Kidney (tissue), 14 donors: Measurements from ENCODE around the gene GJB2. TPM values are rescaled to one million over a fixed set of nuclear protein-coding genes. Genes with fewer than 3 reads are reported as not detected.
A peak's percentile ranks its signal among the peaks of the same experiment; 100 is the strongest.

Experiments used
- DNase-seq, 5 donors: peaks; one replicate each; pipeline ENCODE4 v3.0.0-alpha.2; 2013 to 2020
- FAIRE-seq: peaks from 2 replicates; lab custom pipeline; 2012; peaks lifted over from hg19 to GRCh38; lab: Jason Lieb, UNC
- H3K27ac ChIP-seq, 2 donors: one replicate each; pipeline ENCODE4 v1.7.0; 2013; ENCODE audit warnings: low read depth in 2 of 2, low read length in 2 of 2, inconsistent platforms in 1 of 2
- H3K27me3 ChIP-seq: one replicate; pipeline ENCODE4 v1.7.1; 2013; ENCODE audit warnings: low read length, inconsistent platforms; ENCODE audit not compliant: control insufficient read depth, insufficient read depth
- H3K36me3 ChIP-seq, 3 donors: one replicate each; pipeline versions ENCODE4 v1.7.0 to v1.7.1; 2013; ENCODE audit warnings: low read length in 3 of 3, control low read depth in 1 of 3, inconsistent platforms in 1 of 3; ENCODE audit not compliant: insufficient read depth in 3 of 3, control insufficient read depth in 2 of 3
- H3K4me1 ChIP-seq, 3 donors: one replicate each; pipeline versions ENCODE4 v1.7.0 to v1.7.1; 2013; ENCODE audit warnings: low read length in 3 of 3, inconsistent platforms in 1 of 3, low read depth in 1 of 3; ENCODE audit not compliant: control insufficient read depth in 2 of 3, insufficient read depth in 2 of 3
- H3K4me3 ChIP-seq, 3 donors: one replicate each; pipeline versions ENCODE4 v1.7.0 to v1.8.1; 2013; ENCODE audit warnings: low read length in 3 of 3, control low read depth in 1 of 3, inconsistent platforms in 1 of 3
- H3K9ac ChIP-seq, 3 donors: one replicate each; pipeline versions ENCODE4 v1.7.0 to v1.7.1; 2013; ENCODE audit warnings: low read length in 3 of 3, control low read depth in 1 of 3, inconsistent platforms in 1 of 3
- H3K9me3 ChIP-seq, 3 donors: one replicate each; pipeline versions ENCODE4 v1.7.0 to v1.7.1; 2013; ENCODE audit warnings: low read length in 3 of 3, control low read depth in 1 of 3, inconsistent platforms in 1 of 3; ENCODE audit not compliant: control insufficient read depth in 2 of 3, insufficient read depth in 1 of 3
- CTCF ChIP-seq: IDR thresholded peaks from 3 replicates; pipeline ENCODE4 v1.5.1; 2012; ENCODE audit warnings: mild to moderate bottlenecking, moderate library complexity, borderline replicate concordance; ENCODE audit not compliant: insufficient read depth; ENCODE audit errors: extremely low read depth
- intact Hi-C: fragments of 100-400 bp; cut with DNase I; formaldehyde crosslinking; loops from one replicate; pipeline ENCODE4 v1.11.1; 2022
- polyA plus RNA-seq: library from polyadenylated mRNA; stranded (reverse); fragments of 350-450 nt; fragmentation: Illumina TruSeq; extraction: RNeasy Lipid Tissue Mini Kit (QIAGEN cat#74804); gene quantifications from one replicate; pipeline ENCODE4 v1.2.3, GENCODE V29; 2014; ENCODE audit warnings: low read depth, low replicate concordance; ENCODE audit not compliant: insufficient read depth
- total RNA-seq: library from RNA; stranded (reverse); fragmentation: NEBNext Ultra II Directional; extraction: Animal tissue kit (Norgen Biotek cat#: 25700); gene quantifications from one replicate; pipeline ENCODE4 v1.2.1, GENCODE V29; 2021
- donor health status: control.
- donor health status: control.
- donor health status: control.
- donor health status: control.
- donor health status: control.
- donor health status: DM: yes; HTN: yes; CAD: no.
- donor health status: Normal renal cell carcinoma (clear cell type).

Gene GJB2
- total and polyA plus RNA-seq, 2 donors from 2014 or later: 5.0 to 13.1 TPM

- no peaks in the 10 kb centered on the region for H3K4me1 ChIP-seq
- H3K27me3 ChIP-seq: no peaks in the 10 kb centered on the region
- no peak overlapping the region for H3K4me3 ChIP-seq
- H3K36me3 ChIP-seq: no peaks in the 10 kb centered on the region
- no peak overlapping the region for H3K9ac ChIP-seq
- no peak overlapping the region for H3K27ac ChIP-seq
- H3K9me3 ChIP-seq: peaks cover 0 to 5% (median 0%) of the 10 kb centered on the region in 3 donors
- no peak for TF ChIP-seq CTCF
- intact Hi-C loops: no loop called here
- FAIRE-seq: no peak
- no peak for DNase-seq
These were observed 13.4 kb upstream of the GJB2 start for GRCh38 chr13:20206065-20206697.

GRCh38 chr13:20198781-20199180, 6.0 kb upstream of the GJB2 start:
- FAIRE-seq: no peak
- intact Hi-C loops: no loop called here
- Histone ChIP-seq H3K9me3 (peaks cover 0 to 5% (median 0%) of the 10 kb centered on the region in 3 donors), H3K9ac (no peak overlapping the region), H3K27me3 (peaks cover 20% of the 10 kb centered on the region), H3K27ac (no peak overlapping the region), H3K36me3 (no peaks in the 10 kb centered on the region), H3K4me3 (no peak overlapping the region), H3K4me1 (peaks cover 0 to 7% (median 0%) of the 10 kb centered on the region in 3 donors)
- no peak for DNase-seq
- TF ChIP-seq CTCF: no peak

- FAIRE-seq (peak; percentile 94), DNase-seq (peak in 2 of 5 donors; percentile 73 to 74)
- Histone ChIP-seq H3K36me3 (no peaks in the 10 kb centered on the region), H3K27ac (no peak overlapping the region), H3K4me1 (peaks cover 0 to 7% (median 0%) of the 10 kb centered on the region in 3 donors), H3K9me3 (peaks cover 0 to 5% (median 0%) of the 10 kb centered on the region in 3 donors), H3K27me3 (peaks cover 22% of the 10 kb centered on the region), H3K4me3 (no peak overlapping the region), H3K9ac (no peak overlapping the region)
- intact Hi-C loops: no loop called here
- TF ChIP-seq CTCF: peak; percentile 64
These were observed 4.7 kb upstream of the GJB2 start for GRCh38 chr13:20197361-20197834.

- DNase-seq (no peak), FAIRE-seq (no peak)
- Histone ChIP-seq H3K9ac (no peak overlapping the region), H3K4me1 (peaks cover 0 to 7% (median 6%) of the 10 kb centered on the region in 3 donors), H3K4me3 (no peak overlapping the region), H3K27ac (no peak overlapping the region), H3K9me3 (no peaks in the 10 kb centered on the region), H3K36me3 (no peaks in the 10 kb centered on the region), H3K27me3 (peaks cover 24% of the 10 kb centered on the region)
- intact Hi-C loops: no loop called here
- no peak for TF ChIP-seq CTCF
These were observed 3.1 kb upstream of the GJB2 start for GRCh38 chr13:20195801-20196200.
